ENCODE measurements around the gene ZNF407.

ZNF407 gene

DNA sequence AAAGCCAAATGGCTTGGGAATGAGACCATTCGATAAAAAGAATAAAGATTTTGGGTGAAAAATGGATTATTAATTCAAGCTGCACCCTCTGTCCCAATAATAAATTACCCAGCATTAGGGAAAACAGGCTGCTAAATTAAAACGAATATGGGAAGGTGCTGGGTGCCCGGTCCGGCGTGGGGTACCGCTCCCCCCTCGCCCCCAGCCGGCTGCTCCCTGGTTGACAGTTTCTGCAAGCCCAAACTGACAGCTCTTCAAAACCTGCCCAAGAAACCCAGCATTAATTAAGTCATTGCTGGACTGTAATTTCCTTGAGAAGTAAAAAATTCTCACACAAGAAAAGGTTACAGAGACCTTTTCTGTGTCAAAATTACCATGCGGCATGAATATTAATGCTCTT lies 512.6 kb downstream of the ZNF407 start:
- DNase-seq: no peak

DNA sequence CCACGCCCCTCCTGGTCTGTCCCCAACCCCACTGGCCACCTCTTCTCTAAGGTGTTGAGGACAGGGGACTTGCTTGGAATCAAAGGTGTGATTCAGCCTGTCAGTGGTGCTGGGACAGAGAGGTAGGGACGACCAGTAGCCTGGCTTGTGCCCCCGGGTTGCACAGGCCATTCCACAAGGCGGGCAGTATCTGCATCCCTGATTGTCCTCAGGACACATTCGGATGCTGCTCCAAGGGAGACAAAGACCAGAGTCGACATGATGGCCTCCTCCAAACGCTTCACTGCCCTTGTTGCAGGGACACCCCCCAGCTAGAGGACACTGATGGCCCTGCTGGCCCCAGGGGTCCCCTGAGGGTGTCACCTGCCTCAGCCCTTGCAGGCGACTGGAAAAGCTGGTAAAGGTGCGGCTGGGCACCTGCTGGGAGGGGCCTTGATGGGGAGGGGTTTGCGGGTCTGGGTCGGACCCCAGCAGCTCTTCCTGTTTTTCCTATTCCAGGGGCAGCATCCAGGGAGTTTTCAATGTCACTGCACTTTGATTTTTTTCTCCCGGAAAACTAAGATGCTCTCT lies 513.3 kb downstream of the ZNF407 start:
- no peak for DNase-seq

DNA sequence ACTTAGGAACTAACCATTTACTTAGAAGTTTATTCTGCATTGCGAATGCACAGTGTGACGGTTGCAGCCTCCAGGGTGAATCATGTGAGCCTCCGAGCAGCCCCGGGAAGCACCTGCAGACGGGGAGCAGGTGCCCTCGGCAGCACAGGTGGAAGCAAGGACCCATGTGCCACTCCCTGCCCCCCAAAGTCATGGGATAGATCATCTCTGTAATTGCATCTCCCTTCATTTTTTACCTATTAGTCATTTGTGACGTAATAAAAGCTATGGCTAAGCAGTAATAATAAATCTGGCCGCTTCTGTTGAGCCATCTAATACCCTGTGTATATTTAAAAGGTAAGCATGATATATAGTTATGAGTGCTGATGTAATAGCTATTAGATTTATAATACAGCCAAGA lies 514.1 kb downstream of the ZNF407 start:
- DNase-seq: no peak

DNA sequence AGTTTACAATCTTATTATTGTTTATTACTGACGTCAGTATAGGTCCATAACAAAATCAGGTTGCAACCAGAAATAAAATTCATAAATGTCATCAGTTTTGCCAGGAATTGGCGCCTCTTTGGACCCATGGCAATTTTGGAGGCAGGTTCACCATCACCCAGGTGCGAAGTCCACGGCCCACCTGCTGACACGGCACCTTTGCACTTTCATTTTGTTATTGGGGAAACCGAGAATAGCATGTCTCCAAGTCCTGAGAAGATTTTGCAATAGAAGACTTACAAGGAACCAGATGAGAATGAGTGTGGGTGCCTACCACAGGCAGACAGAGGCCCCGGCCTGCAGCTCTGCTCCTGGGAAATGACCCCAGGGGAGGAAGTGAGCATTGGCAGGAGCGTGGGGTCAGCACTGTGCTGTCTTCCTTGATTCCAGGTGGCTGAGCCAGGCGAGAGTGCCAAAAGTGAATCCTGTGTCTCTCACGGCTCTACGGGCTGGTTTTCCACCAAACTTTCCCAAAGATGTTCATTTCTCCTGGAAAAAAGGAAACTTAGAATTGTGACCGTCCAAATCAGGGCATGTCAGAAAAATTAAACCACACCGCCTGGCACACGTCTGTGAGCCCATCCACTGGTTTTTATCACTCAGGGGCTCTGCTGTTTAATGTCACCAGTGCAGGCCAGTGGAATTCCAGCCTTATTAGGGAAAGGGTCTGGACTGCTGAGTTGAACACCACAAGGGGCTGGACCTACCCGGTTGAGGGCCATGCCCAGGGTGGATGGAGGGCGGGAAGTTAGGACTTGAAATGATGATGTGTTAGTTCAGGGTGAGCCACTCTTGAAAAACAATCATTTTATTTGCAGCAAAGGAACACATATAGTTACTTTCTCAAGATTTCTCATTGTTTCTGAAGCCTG lies 514.8 kb downstream of the ZNF407 start:
- DNase-seq: no peak

DNA sequence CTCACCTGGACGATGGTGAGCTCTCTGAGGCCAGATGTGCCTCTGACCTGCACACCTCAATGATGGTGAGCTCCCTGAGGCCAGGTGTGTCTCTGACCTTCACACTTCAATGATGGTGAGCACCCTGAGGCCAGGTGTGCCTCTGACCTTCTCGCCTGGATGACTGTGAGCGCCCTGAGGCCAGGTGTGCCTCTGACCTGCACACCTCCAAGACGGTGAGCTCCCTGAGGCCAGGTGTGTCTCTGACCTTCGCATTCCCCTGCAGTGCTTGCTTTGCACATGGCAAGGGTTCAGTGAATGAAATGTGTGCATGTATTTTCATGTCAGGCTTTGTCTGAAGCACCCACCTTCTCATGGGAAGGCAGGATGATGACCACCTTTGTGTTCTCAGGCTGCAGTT lies 515.8 kb downstream of the ZNF407 start:
- DNase-seq: no peak

DNA sequence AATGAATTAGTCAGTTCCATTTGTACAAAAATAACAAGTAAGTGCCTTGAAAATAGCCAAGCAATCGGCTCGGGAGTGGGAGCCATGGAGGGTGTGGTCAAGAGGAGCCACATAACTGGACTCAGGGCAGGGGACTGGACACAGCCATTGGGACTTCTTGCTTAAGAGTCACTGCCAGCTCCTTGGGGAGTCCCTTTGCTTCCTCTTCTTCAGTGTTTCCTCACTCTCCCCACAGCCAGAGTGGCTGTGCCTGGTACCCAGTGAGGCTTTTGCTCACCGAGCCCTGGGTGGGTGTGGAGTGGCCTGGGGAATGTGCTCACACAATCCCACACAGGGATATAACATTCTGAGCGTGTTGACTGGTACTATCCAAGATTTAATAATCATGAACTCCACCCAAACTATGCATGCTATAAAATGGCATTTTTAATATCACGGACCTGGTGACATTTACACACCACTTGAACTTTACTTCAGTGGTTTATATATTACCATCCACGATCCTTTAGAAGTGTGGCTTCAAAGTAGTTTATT lies 516.6 kb downstream of the ZNF407 start:
- no peak for DNase-seq
